ENCODE data around the gene MSH3. TPM values are rescaled to one million over a fixed set of nuclear protein-coding genes. Genes with fewer than 3 reads are reported as not detected.
"Not testable (repeated sequence)": the region's sequence is repeated elsewhere in the genome, so short reads cannot be mapped to it uniquely, and the experiment has no call there.

The MSH3 gene
- total RNA-seq, 1 donor from 2014 or later = 19.3 TPM

- H3K4me3 ChIP-seq (ENCODE audit: low read length in 3 of 3); H3K27me3 ChIP-seq (ENCODE audit: control insufficient read depth in 3 of 3, insufficient read depth in 3 of 3, low read length in 3 of 3); H3K9me3 ChIP-seq (ENCODE audit: control insufficient read depth in 3 of 3, low read length in 3 of 3); H3K4me1 ChIP-seq (ENCODE audit: control insufficient read depth in 3 of 3, insufficient read depth in 3 of 3, low read length in 3 of 3); H3K27ac ChIP-seq (ENCODE audit: low read depth, low read length); H3K36me3 ChIP-seq (ENCODE audit: control insufficient read depth in 3 of 3, insufficient read depth in 3 of 3, low read length in 3 of 3); H3K9ac ChIP-seq (ENCODE audit: low read depth in 1 of 3, low read length in 3 of 3): not testable (repeated sequence)
Measured at GRCh38 chr5:80846422-80846821, 192.0 kb downstream of the MSH3 start.

- not testable (repeated sequence) for H3K27me3 ChIP-seq (ENCODE audit: control insufficient read depth in 3 of 3, insufficient read depth in 3 of 3, low read length in 3 of 3); H3K9me3 ChIP-seq (ENCODE audit: control insufficient read depth in 3 of 3, low read length in 3 of 3); H3K9ac ChIP-seq (ENCODE audit: low read depth in 1 of 3, low read length in 3 of 3); H3K4me3 ChIP-seq (ENCODE audit: low read length in 3 of 3); H3K27ac ChIP-seq (ENCODE audit: low read depth, low read length); H3K36me3 ChIP-seq (ENCODE audit: control insufficient read depth in 3 of 3, insufficient read depth in 3 of 3, low read length in 3 of 3); H3K4me1 ChIP-seq (ENCODE audit: control insufficient read depth in 3 of 3, insufficient read depth in 3 of 3, low read length in 3 of 3)
Measured at GRCh38 chr5:80850168-80850567, 195.7 kb downstream of the MSH3 start.

DNA sequence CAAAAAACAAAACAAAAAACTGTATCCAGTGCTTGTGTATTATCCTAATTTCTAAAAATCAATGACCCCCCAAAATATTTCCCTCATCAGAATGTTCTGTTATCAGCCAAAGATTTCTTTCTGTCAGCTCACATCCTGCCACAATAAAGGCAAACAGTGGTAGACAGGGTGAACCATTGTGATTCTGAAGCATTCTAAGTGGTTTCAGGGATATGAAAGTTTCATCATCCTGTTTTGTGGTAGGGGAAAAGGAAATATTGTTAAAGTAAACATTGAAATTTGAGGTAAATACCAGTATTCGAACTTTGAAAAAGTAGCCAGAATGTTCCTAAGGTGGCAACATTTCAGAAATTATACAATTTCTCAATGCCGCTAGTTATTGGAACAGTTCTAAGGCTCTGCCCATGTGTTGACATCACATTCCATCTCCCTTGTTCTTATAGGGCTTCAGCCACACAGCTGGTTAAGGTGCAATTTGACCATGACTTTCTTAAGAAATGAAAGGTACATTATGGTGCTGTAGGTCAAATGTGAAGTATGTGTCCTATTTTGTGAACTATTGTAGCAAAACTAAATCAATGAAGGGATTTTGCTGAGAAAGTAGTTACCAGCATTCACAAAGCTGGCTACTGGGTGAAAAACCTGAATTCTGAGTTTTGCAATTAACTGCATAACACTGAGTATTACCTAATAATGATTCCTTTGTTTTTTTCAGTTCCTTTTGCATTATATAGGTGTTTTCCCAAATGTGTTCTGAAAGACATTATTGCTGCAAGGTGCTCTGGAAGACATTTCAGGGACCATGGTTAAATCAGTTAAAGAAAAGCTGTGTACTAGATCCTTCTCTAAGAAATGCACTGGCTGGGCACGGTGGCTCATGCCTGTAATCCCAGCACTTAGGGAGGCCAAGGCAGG is 198.1 kb downstream of the MSH3 start:
- H3K4me3 ChIP-seq (ENCODE audit: low read length in 3 of 3) = no peak overlapping the region

DNA sequence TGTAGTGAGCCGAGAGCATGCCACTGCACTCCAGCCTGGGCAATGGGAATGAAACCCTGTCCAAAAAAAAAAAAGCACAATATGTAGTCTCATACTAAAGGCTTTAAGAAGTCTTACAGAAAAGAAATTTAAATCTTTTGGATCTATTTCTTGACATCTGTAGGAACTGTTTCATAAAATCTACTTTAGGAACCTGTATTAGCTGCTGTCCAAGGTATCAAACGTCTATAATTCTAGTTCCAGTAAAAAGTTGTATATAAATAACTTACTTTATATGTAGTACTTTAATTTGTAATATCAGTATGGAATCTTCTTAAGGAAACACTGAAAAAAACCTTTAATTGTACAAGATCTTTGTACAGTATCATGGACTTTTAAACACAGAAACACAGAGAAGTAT is 199.0 kb downstream of the MSH3 start:
- H3K9me3 ChIP-seq (ENCODE audit: control insufficient read depth in 3 of 3, low read length in 3 of 3) = no peaks in the 10 kb centered on the region
- H3K4me3 ChIP-seq (ENCODE audit: low read length in 3 of 3) = no peak overlapping the region
- H3K27me3 ChIP-seq (ENCODE audit: control insufficient read depth in 3 of 3, insufficient read depth in 3 of 3, low read length in 3 of 3) = no peaks in the 10 kb centered on the region
- H3K4me1 ChIP-seq (ENCODE audit: control insufficient read depth in 3 of 3, insufficient read depth in 3 of 3, low read length in 3 of 3) = no peaks in the 10 kb centered on the region
- no peak overlapping the region for H3K27ac ChIP-seq (ENCODE audit: low read depth, low read length)
- peaks cover 0 to 11% (median 3%) of the 10 kb centered on the region in 3 donors for H3K36me3 ChIP-seq (ENCODE audit: control insufficient read depth in 3 of 3, insufficient read depth in 3 of 3, low read length in 3 of 3)
- H3K9ac ChIP-seq (ENCODE audit: low read depth in 1 of 3, low read length in 3 of 3) = no peak overlapping the region

More for the DNA sequence above, 198.1 kb downstream of the MSH3 start:
- Histone ChIP-seq H3K27ac (ENCODE audit: low read depth, low read length) (no peak overlapping the region), H3K4me1 (ENCODE audit: control insufficient read depth in 3 of 3, insufficient read depth in 3 of 3, low read length in 3 of 3) (no peaks in the 10 kb centered on the region), H3K36me3 (ENCODE audit: control insufficient read depth in 3 of 3, insufficient read depth in 3 of 3, low read length in 3 of 3) (peaks cover 0 to 11% (median 3%) of the 10 kb centered on the region in 3 donors), H3K9ac (ENCODE audit: low read depth in 1 of 3, low read length in 3 of 3) (no peak overlapping the region), H3K9me3 (ENCODE audit: control insufficient read depth in 3 of 3, low read length in 3 of 3) (no peaks in the 10 kb centered on the region), H3K27me3 (ENCODE audit: control insufficient read depth in 3 of 3, insufficient read depth in 3 of 3, low read length in 3 of 3) (no peaks in the 10 kb centered on the region)

- Histone ChIP-seq H3K9me3 (ENCODE audit: control insufficient read depth in 3 of 3, low read length in 3 of 3) (no peaks in the 10 kb centered on the region), H3K9ac (ENCODE audit: low read depth in 1 of 3, low read length in 3 of 3) (no peak overlapping the region), H3K36me3 (ENCODE audit: control insufficient read depth in 3 of 3, insufficient read depth in 3 of 3, low read length in 3 of 3) (peaks cover 0 to 7% (median 3%) of the 10 kb centered on the region in 3 donors), H3K4me3 (ENCODE audit: low read length in 3 of 3) (no peak overlapping the region), H3K4me1 (ENCODE audit: control insufficient read depth in 3 of 3, insufficient read depth in 3 of 3, low read length in 3 of 3) (no peaks in the 10 kb centered on the region), H3K27ac (ENCODE audit: low read depth, low read length) (no peak overlapping the region), H3K27me3 (ENCODE audit: control insufficient read depth in 3 of 3, insufficient read depth in 3 of 3, low read length in 3 of 3) (no peaks in the 10 kb centered on the region)
Measured at GRCh38 chr5:80854583-80854982, 200.1 kb downstream of the MSH3 start.

DNA sequence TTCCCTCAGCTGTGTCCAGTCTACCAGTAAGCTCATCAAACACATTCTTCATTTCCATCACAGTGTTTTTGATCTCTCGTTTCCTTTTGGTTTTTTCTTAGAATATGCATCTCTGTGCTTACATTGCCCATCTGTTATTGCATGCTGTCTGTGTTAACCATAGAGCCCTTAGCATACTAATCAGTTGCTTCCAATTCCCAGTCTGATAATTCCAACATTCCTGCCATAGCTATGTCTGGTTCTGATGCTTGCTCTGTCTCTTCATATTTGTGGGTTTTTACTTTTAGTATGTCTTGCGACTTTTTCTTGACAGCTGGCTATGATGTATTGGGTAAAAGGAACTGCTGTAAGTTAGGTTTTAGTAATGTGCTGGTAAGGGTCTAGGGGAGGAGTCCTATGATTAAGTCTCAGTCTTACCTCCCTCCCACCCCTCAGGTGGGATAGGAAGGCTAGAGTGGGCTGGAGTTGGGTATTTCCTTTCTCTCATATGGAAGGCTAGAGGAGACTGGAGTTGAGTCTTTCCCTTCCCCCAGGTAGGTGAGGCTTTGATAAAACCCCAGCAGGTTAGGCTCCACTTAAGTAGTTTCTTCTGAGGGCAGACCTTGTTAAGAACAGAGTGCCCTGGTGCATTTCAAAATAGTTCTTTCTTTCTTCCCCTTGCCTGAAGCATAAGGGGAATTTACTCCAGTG is 206.6 kb downstream of the MSH3 start:
- no peak overlapping the region for H3K27ac ChIP-seq (ENCODE audit: low read depth, low read length)
- no peaks in the 10 kb centered on the region for H3K27me3 ChIP-seq (ENCODE audit: control insufficient read depth in 3 of 3, insufficient read depth in 3 of 3, low read length in 3 of 3)
- no peaks in the 10 kb centered on the region for H3K9me3 ChIP-seq (ENCODE audit: control insufficient read depth in 3 of 3, low read length in 3 of 3)
- H3K4me3 ChIP-seq (ENCODE audit: low read length in 3 of 3) = no peak overlapping the region
- no peaks in the 10 kb centered on the region for H3K36me3 ChIP-seq (ENCODE audit: control insufficient read depth in 3 of 3, insufficient read depth in 3 of 3, low read length in 3 of 3)
- no peak overlapping the region for H3K9ac ChIP-seq (ENCODE audit: low read depth in 1 of 3, low read length in 3 of 3)
- no peaks in the 10 kb centered on the region for H3K4me1 ChIP-seq (ENCODE audit: control insufficient read depth in 3 of 3, insufficient read depth in 3 of 3, low read length in 3 of 3)

DNA sequence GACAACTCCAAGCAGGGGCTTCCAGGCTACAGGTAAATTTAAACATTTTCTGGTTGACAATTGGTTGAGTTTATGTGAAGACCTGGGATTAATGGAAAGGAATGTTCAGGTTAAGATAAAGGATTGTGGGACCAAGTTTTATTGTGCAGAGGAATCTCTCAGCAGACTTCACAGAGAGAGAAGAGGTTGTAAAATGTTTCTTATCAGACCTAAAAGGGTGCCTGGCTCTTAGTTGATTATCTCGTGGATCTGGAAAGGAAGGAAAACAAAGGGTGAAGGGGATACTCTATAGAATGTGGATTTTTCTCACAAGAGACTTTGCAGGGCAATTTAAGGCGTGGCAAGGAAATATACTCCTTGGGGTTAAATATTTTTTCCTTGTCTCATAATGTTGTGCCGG is 209.3 kb downstream of the MSH3 start:
- H3K4me1 ChIP-seq (ENCODE audit: control insufficient read depth in 3 of 3, insufficient read depth in 3 of 3, low read length in 3 of 3) = no peaks in the 10 kb centered on the region
- no peak overlapping the region for H3K4me3 ChIP-seq (ENCODE audit: low read length in 3 of 3)
- H3K36me3 ChIP-seq (ENCODE audit: control insufficient read depth in 3 of 3, insufficient read depth in 3 of 3, low read length in 3 of 3) = peaks cover 0 to 3% (median 0%) of the 10 kb centered on the region in 3 donors
- H3K27ac ChIP-seq (ENCODE audit: low read depth, low read length) = no peak overlapping the region
- no peak overlapping the region for H3K9ac ChIP-seq (ENCODE audit: low read depth in 1 of 3, low read length in 3 of 3)
- no peaks in the 10 kb centered on the region for H3K9me3 ChIP-seq (ENCODE audit: control insufficient read depth in 3 of 3, low read length in 3 of 3)
- H3K27me3 ChIP-seq (ENCODE audit: control insufficient read depth in 3 of 3, insufficient read depth in 3 of 3, low read length in 3 of 3) = no peaks in the 10 kb centered on the region

- H3K9me3 ChIP-seq (ENCODE audit: control insufficient read depth in 3 of 3, low read length in 3 of 3) = no peaks in the 10 kb centered on the region
- H3K9ac ChIP-seq (ENCODE audit: low read depth in 1 of 3, low read length in 3 of 3) = no peak overlapping the region
- no peaks in the 10 kb centered on the region for H3K27me3 ChIP-seq (ENCODE audit: control insufficient read depth in 3 of 3, insufficient read depth in 3 of 3, low read length in 3 of 3)
- H3K36me3 ChIP-seq (ENCODE audit: control insufficient read depth in 3 of 3, insufficient read depth in 3 of 3, low read length in 3 of 3) = peaks cover 0 to 3% (median 0%) of the 10 kb centered on the region in 3 donors
- no peak overlapping the region for H3K27ac ChIP-seq (ENCODE audit: low read depth, low read length)
- no peak overlapping the region for H3K4me3 ChIP-seq (ENCODE audit: low read length in 3 of 3)
- no peaks in the 10 kb centered on the region for H3K4me1 ChIP-seq (ENCODE audit: control insufficient read depth in 3 of 3, insufficient read depth in 3 of 3, low read length in 3 of 3)
Measured at GRCh38 chr5:80864109-80864508, 209.7 kb downstream of the MSH3 start.

GRCh38 chr5:80864706-80865435 is 210.4 kb downstream of the MSH3 start:
- no peaks in the 10 kb centered on the region for H3K27me3 ChIP-seq (ENCODE audit: control insufficient read depth in 3 of 3, insufficient read depth in 3 of 3, low read length in 3 of 3)
- H3K36me3 ChIP-seq (ENCODE audit: control insufficient read depth in 3 of 3, insufficient read depth in 3 of 3, low read length in 3 of 3) = peaks cover 0 to 3% (median 0%) of the 10 kb centered on the region in 3 donors
- no peaks in the 10 kb centered on the region for H3K9me3 ChIP-seq (ENCODE audit: control insufficient read depth in 3 of 3, low read length in 3 of 3)

More at GRCh38 chr5:80864706-80865435, 210.4 kb downstream of the MSH3 start:
- H3K4me1 ChIP-seq (ENCODE audit: control insufficient read depth in 3 of 3, insufficient read depth in 3 of 3, low read length in 3 of 3) = no peaks in the 10 kb centered on the region
- H3K4me3 ChIP-seq (ENCODE audit: low read length in 3 of 3) = no peak overlapping the region
- H3K9ac ChIP-seq (ENCODE audit: low read depth in 1 of 3, low read length in 3 of 3) = no peak overlapping the region
- H3K27ac ChIP-seq (ENCODE audit: low read depth, low read length) = no peak overlapping the region

Data from skeletal muscle tissue (tissue), 4 donors.